HG03442 (cell line): ENCODE results near the gene BHMT.
"Not testable (repeated sequence)": the region's sequence is repeated elsewhere in the genome, so short reads cannot be mapped to it uniquely, and the experiment has no call there.

Experiments used
- ATAC-seq: cut with Tn5 transposase; IDR thresholded peaks from one replicate; pipeline ENCODE4 v1.9.1; 2021; ENCODE audit warnings: mild to moderate bottlenecking, moderate library complexity; ENCODE audit not compliant: unreplicated experiment

BHMT gene

DNA sequence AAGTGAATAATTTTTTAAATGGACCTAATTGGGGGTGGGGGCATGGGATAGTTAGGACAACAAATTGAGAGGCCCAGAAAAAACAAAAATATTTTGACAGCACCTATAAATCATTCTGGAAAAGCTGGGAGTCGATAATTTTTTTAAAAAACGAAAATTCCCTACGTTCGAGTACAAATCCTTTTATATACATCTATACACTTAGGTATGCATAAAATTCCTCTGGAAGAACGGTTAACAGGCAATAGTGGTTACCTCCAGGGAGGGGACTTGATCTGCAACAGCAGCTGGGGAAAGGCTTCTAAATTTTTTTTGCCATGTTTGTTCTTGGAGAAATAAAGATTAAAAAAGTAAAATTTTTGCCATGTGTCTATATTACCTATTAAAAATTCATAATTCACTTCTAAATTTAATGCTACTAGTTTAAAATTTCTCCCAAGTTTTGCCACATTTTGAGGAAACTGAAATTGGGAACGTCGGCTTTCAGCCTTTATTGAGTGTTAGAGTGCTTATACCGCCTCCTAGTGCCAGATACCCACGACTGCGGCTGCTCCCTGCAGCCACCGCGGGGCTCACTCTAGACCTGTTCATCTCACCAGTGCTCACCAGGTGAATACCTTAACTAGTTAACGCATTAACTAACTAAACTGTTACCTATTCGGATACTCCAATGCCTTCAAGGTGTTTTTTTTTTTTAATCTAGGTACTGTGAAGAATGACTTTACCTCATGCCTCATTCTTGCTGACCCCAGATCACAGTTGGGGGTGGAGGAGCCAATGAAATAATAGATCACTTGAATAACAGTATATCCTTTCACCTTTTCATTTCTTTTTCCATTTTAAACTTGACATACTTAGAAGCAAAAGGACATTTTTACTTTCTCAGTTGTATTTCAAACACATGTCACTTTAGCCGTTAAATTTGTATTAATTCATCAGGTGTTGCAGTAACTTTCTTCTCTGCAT lies 1.8 kb upstream of the BHMT start:
- ATAC-seq: no peak

DNA sequence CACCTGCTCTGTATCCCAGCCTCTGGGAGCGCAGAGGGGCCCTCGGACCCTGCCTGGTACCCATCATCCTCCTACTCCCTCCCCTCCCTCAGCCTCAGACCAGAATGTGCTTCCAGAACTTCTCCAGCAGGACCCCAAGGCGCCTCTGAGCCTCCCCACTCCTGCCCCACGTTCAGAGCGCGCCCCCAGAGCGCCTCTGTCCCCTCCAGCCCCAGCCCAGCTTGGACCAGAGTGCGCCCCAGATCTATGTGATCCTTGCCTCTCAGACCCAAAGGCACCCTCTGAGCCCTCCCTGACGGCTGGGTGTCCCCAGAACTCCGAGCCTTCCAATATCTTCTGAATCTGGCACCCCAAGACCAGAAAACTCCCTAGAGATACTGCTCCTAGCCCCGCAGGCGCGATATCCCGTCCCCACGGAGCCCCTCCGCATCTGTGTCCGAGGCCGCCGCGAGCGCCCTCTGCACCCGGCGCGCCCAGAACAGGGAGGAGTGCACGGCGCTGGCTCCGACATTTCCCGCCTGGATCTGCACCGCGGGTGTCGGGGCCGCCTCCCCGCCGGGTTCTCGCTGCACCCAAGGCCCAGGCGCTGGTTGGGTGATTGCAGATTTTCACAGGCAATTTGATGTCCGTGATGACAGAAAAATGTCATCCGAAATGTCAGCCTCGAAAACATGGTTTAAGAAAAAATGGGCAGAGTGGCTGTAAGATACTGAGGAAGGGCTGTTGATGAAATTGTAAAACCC lies 522 bp downstream of the BHMT start:
- ATAC-seq: no peak

DNA sequence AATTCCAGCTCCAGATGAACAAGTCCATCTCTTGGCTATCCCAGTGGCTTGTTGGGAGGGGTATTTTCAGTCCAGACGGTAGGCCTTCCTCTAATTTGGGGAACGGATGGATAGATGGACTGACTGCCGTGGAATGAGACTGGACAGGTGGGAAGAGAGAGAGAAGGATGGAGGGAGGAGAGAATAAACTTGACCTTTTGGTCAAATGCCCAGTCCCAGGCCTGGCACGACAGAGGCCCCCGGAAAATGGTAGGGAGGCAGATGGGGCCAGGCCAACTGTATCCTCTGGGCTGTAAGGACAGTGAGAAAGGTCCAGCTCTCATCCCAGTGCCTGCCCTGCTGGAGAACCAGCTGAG lies 1.1 kb downstream of the BHMT start:
- ATAC-seq: no peak

DNA sequence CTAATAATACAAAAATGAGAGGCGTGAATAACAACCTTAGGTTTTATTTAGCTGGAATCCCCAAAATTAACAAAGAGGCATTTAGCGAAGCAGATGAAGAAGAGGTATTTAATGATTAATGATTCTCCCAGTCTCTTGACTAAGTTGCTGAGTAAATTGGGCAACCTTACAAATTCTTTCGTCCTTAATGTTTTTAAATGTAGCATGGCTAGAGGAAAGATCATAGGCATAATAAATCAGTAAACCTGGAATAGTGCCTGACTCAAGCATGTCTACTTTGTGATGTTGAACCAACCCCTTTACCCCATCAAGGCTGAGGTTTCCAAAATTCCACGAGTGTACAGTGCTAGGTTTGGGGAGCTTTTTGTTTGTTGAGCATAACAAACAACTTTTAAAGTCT lies 7.9 kb downstream of the BHMT start:
- no peak for ATAC-seq

DNA sequence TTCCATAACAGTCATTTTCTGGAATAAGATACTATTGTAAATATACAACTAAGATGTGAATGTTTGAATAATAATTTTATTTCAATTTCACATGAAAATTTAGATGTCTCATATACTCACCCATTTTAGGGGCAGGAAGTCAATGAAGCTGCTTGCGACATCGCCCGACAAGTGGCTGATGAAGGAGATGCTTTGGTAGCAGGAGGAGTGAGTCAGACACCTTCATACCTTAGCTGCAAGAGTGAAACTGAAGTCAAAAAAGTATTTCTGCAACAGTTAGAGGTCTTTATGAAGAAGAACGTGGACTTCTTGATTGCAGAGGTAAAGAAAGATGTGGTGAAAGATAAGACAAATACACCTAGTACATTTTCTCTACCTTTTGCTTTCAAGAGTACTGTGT lies 8.6 kb downstream of the BHMT start:
- no peak for ATAC-seq

DNA sequence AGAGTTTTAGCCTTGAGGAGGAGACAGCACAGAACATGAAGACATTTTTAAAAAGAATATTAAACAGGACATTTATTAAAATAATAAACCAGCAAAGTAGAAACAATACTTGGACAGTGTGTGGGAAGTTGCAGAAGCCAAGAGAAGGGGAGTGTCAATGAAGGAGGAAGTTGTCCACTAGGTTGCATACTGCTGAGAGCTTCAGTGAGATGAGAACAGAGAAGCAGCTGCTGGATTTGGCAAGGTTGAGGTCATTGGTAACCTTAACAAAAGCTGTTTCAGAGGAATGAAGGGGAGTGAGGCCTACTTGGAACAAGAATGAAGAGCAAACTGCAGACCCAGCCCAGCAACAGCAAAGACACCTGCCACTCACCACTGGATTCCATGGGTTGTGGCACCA lies 11.4 kb downstream of the BHMT start:
- no peak for ATAC-seq

DNA sequence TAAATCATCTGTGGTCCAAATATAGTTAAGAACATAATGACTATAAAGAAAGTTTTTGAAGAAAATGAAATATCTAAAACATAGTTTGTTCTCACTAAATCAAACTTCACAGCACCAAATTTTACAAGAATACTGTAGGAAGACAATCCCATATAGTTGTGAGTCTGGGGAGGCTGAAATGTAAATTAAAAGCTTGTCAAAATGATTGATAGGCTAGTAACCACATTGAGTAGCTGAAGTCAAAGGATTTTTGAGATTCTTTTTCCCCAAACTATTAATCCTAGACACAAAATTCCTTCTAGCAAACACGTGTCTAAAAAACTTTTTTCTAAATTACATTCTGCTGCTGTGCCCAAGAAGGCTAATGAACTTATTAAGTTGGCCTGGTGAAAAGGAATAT lies 13.0 kb downstream of the BHMT start:
- no peak for ATAC-seq

DNA sequence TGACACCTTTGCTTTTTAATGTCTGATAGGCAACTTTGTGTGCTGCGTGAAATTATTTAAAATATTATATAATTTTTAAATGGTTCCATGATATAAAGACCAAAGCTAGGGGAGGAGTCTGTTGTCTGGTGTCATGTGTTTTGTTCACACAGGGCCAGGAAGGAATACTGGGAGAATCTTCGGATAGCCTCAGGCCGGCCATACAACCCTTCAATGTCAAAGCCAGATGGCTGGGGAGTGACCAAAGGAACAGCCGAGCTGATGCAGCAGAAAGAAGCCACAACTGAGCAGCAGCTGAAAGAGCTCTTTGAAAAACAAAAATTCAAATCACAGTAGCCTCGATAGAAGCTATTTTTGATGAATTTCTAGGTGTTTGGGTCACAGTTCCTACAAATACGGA lies 19.2 kb downstream of the BHMT start:
- ATAC-seq: no peak

DNA sequence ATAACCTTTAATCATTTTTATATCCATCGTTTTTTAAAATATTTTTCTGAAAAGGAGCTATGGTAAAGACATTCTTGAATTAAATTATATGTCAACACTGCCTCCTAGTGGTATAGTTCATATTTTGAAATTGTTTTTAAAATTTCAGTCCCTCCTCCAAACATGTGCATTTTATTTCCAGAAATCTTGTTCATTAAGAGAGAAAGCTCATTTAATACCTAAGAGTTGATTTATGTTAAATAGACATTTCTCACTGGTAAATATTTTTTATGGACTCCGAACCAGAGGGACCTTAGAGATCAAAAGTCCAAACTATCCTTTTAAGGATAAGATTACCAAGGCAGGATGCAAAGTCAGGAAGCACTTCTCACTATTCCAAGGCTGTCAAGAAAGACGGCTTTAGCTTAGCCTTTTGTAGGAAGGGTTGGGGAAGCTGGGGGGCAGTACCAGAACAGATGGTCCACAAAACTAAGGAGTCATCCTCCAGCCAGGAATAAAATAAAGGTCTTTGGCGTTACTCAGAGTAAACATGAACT lies 21.6 kb downstream of the BHMT start:
- no peak for ATAC-seq

DNA sequence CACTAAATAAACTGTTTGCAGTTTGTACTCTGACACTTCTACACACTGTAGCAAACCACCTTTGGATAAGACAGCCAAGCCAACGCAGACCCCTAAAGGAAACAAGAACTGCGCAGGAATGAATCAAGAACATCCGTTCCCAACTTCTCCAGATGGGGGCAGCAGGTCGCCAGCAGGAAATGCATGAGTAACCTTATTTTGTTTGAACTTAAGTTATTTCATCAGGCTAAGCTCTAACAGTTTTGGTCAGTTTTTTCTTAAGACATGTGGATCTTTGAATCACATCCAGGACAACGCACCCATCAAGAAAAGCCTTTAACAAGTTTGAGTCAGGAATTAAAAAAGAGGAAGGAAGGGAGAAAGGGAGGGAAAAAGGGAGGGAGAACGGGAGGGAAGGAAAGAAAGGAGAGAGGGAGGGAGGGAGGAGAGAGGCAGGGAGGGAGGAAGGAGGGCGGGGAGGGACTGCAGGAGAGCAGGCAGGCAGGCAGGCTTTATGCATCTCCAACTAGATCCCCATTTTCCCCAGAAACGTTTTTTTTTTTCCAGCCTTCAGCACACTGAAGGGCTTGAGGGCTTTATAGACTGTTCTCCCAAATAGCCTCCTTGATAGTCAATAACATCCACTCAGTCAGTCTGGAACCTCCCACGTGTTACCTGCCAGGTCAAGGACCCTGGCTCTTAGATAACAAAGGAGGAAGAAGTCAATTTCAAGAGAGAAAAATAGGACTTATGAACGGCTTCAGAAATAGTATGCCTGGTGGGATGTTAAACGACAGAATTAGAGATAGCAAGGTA lies 22.2 kb downstream of the BHMT start:
- no peak for ATAC-seq

DNA sequence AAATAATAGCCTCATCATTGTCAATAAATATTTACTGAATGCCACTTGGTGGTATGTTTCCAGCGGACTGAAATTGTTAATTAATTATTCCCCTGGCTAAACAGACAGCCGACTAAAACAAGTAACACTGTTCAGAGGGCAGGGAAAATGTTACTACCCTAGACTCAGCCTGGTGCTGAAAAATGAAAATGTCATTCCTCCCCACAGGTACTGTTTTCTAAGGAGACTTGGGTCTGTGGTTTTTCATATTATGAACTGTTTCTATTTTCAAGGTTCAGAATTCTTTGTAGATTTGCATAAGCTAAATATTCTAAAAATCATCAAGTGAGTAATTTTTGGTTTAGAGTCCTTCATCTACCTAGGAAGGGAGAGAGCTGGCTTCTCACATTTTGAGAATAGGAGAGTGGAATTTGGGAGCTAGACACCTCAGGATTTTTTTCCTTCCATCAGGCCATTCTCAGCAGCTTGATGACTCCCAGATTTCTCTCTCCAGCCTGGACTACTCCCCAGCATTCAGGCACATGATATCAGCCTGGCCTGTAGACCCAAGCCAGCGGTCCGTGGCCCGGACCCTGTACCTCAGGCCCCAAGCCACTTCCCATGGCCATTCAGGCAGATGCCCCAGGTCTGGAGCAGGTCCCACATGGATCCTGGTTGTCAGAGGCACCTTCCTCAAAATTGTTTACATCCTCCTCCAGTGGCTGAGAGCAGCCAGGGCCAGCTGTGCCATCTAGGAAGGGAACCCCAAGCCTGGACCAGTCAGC lies 24.4 kb downstream of the BHMT start:
- ATAC-seq: no peak

DNA sequence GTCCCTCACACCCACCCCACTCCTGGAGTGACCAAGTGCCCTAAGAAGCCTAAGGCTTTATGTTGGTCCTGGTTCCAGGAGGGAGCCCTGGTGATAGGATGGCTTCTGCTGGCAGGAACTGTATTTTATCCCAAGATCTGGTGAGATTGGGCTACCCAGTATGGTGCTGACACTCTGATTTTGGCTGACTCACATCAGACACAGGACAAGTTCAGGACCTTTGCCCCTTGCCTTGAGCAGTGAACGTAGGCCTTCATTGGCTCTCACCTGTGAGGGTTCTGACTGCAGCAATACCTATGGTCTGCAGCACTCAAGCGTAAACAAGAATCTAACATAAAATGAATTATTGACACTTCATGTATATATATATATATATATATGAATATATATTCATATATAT lies 25.0 kb downstream of the BHMT start:
- no peak for ATAC-seq

DNA sequence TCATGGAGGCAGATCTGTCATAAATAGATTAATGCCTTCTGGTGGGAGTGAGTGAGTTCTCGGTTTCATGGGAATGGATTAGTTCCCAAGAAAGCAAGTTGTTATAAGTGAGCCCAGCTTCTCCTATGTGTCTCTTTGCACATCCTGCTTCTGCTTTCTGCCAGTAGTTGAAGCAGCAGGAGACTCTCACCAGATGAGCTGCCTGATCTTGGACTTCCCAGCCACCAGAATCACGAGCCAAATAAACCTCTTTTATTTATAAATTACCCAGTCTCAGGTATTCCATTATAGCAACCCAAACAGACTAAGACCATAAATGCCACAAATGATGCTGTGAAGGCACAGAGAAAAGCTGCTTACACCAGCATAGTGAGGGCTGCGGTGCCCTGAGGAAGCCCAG lies 28.9 kb downstream of the BHMT start:
- ATAC-seq: no peak

DNA sequence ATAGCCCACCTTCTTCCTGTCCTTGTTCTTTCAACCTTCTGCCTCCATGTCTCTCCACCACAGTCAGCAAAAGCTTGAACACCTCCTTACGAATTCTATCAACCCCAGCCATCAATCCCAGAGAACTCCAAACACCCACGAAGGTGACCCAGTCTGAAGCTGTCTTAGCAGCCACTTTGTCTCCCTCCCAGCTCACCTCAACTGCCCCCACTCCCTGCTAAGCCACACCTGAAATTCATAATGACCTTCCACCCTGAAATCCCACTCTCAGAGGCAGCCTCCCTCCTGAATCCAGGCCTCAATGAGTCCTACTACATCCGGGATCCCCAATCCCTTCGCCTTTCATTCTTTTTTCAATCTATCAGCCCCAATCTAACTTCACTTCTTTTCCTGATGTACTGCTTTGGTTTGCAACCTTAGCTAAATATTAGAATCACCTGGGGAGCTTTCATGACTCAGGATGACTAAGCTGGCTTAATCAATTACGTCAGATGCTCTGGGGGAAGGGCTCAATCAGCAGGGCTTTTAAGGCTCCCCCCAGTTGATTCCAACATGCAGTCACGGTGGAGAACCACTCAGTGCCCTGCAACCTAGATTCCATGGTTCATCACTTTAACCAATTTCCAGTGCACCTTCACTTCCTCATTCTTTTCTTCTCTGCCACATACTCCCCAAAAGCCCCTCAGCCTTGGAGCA lies 32.2 kb downstream of the BHMT start:
- ATAC-seq: no peak

DNA sequence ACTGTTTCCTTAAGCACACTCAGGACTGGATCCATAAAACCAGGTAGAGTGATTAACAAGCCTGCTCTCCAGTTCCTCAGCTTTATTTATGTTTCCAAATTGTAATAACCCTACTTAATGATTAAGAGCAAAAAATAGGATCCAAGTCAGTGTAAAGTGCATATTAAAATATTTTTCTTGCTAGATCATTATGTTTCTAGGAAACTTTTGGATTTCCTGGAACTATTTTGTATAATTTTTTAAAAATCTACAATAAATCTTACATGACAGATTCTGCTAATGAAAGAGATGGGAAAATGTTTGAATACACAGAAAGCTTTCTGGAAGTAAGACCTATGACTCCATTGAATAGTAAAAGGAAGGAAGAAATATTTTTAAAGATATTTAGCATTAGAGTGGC lies 35.5 kb downstream of the BHMT start:
- ATAC-seq: no peak

DNA sequence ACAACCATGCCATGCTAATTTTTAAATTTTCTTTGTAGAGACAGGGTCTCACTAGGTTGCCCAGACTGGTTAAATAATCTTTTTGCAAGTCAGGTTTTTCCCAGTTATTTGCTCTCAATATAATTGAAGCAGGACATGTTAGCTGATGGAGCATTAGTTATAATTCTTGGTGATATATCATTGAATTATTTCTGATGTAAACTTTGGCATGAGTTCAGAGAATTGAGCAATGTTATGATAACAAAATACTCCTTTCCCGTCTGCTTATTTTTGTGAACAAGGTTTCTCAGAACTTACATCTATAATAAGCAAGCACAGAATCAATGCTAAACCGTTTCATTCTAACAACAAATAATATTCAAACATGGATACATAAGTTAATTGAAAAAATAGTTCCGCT lies 37.8 kb downstream of the BHMT start:
- no peak for ATAC-seq

DNA sequence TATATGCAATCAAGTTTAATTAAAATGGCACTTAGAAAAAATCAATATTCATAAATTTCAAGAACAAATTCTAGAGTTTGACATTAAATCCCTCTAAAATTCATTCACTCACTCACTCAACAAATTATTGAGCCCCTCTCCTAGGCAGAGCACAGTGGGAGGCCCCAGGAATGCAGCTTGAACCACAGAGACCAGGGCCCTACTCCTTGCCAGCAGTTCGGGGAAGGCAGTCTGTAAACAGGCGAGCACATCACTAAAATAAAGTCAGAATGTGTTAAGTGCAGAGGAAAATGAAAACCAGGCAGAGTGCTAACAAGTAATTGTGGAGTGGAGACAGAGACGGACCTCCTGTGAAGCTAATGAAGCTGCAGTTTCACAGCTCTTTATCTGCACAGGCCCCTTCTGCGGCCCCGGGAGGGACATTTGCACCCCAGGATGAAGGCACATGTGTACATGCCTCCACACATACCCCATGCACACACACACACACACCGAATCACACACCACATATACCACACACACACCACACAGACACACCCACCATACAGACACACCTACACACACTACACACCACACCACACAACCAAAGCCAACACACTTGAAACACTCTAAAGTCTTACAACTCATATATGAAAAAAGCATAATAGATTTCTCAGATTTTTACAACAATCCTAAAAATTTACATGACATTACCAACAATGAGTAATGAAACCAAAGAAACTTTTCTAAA lies 40.5 kb downstream of the BHMT start:
- ATAC-seq: no peak

DNA sequence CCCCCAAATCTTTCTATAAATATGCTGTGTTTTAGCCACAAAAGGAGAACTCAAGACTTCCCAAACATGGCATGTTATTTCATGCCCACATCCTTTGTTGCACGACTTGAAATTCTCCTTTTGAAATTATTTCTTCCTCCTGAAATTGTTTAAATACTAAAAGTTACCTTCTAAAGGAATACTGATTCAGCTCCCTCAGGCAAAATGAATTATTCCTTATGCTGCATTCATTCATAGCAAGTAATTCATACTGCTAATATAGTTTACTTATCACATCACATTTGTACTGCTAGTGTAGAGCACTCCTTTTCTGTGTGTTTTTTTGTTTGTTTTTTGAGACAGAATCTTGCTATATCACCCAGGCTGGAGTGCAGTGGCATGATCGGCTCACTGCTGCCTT lies 45.7 kb downstream of the BHMT start:
- no peak for ATAC-seq

DNA sequence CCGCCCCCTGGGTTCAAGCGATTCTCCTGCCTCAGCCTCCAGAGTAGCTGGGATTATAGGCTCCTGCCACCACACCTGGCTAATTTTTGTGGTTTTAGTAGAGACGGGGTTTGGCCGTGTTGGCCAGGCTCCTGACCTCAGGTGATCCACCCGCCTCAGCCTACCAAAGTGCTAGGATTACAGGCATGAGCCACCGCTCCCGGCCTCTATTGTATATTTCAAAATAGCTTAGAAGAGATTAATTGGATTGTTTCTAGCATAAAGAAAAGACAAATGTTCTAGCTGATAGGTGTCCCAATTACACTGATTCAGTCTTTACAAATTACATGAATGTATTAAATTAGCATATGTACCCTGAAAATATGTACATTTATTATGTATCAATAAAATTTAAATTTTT lies 50.0 kb downstream of the BHMT start:
- not testable (repeated sequence) for ATAC-seq
